IMR-90 (cell line): ENCODE measurements around the gene CLEC16A. TPM values are rescaled to one million over a fixed set of nuclear protein-coding genes. Genes with fewer than 3 reads are reported as not detected.

Experiments used
- ATAC-seq: fragments of 200-7000 bp; cut with Tn5 transposase; 2 replicates; pipeline ENCODE4 v1.9.1; 2020; ENCODE audit warnings: low read depth, mild to moderate bottlenecking, moderate library complexity
- BruUV-seq: library from RNA; stranded (reverse); fragments of 400-500 nt; replicated peaks from 2 replicates; lab custom pipeline; 2021; lab: Mats Ljungman, UMichigan
- CTCF ChIA-PET: fragments of 300-600 bp; formaldehyde crosslinking; extraction: SDS; loops from one replicate; lab custom pipeline; 2021; ENCODE audit warnings: antibody characterized with exemption; lab: Yijun Ruan, JAX
- POLR2A ChIA-PET: fragments of 300-600 bp; sonication (Branson Sonifier 250); formaldehyde crosslinking; loops from one replicate; lab custom pipeline; 2022; ENCODE audit warnings: antibody characterized with exemption; ENCODE audit not compliant: unreplicated experiment; lab: Charles Lee
- DNase-seq: peaks from one replicate; pipeline ENCODE4 v3.0.0; 2013
- H2AFZ ChIP-seq: replicated peaks from 2 replicates; pipeline ENCODE3; 2013; ENCODE audit warnings: low read length, mild to moderate bottlenecking; ENCODE audit not compliant: poor library complexity
- H2AK5ac ChIP-seq: 2 replicates; pipeline ENCODE4 v1.6.1; 2013; ENCODE audit warnings: low read depth, low read length, inconsistent platforms
- H2AK9ac ChIP-seq: replicated peaks from 2 replicates; pipeline ENCODE3; 2013; ENCODE audit warnings: mild to moderate bottlenecking, low read depth, low read length, moderate library complexity; ENCODE audit not compliant: poor library complexity
- H2BK120ac ChIP-seq: 2 replicates; pipeline ENCODE4 v1.6.1; 2013; ENCODE audit warnings: low read depth, low read length, inconsistent platforms
- H2BK15ac ChIP-seq: 3 replicates; pipeline ENCODE4 v1.6.1; 2013; ENCODE audit warnings: low read depth, low read length, inconsistent platforms
- H2BK20ac ChIP-seq: 2 replicates; pipeline ENCODE4 v1.6.1; 2013; ENCODE audit warnings: low read depth, mild to moderate bottlenecking, inconsistent platforms, low read length, moderate library complexity
- H2BK5ac ChIP-seq: 2 replicates; pipeline ENCODE4 v1.6.1; 2013; ENCODE audit warnings: mild to moderate bottlenecking, low read depth, low read length, inconsistent platforms; ENCODE audit not compliant: poor library complexity, severe bottlenecking
- H3K14ac ChIP-seq: replicated peaks from 2 replicates; pipeline ENCODE4 v1.6.1; 2013; ENCODE audit warnings: low read depth, low read length, inconsistent platforms
- H3K18ac ChIP-seq: 2 replicates; pipeline ENCODE4 v1.6.1; 2013; ENCODE audit warnings: low read depth, low read length, control low read depth
- H3K23ac ChIP-seq: 2 replicates; pipeline ENCODE4 v1.6.1; 2013; ENCODE audit warnings: low read depth, low read length, inconsistent platforms
- H3K27ac ChIP-seq: 2 replicates; pipeline ENCODE4 v1.5.1; 2013; ENCODE audit warnings: mild to moderate bottlenecking, control low read depth, low read length; ENCODE audit not compliant: insufficient read depth
- H3K27me3 ChIP-seq: 2 replicates; pipeline ENCODE4 v1.6.1; 2013; ENCODE audit warnings: low read length; ENCODE audit not compliant: control insufficient read depth, insufficient read depth
- H3K36me3 ChIP-seq: 2 replicates; pipeline ENCODE4 v1.6.1; 2013; ENCODE audit warnings: low read length, mixed read lengths; ENCODE audit not compliant: control insufficient read depth, insufficient read depth
- H3K4ac ChIP-seq: 2 replicates; pipeline ENCODE4 v1.6.1; 2013; ENCODE audit warnings: low read depth, low read length, inconsistent platforms
- H3K4me1 ChIP-seq: 2 replicates; pipeline ENCODE4 v1.6.1; 2013; ENCODE audit warnings: low read length, mixed read lengths; ENCODE audit not compliant: control insufficient read depth, insufficient read depth
- H3K4me2 ChIP-seq: 2 replicates; pipeline ENCODE4 v1.6.1; 2013; ENCODE audit warnings: low read depth, mild to moderate bottlenecking, control low read depth, low read length, moderate library complexity
- H3K4me3 ChIP-seq: 2 replicates; pipeline ENCODE4 v1.5.1; 2013; ENCODE audit warnings: low read depth, mild to moderate bottlenecking, control low read depth, low read length, moderate library complexity; ENCODE audit not compliant: insufficient read depth
- H3K56ac ChIP-seq: 2 replicates; pipeline ENCODE4 v1.6.1; 2013; ENCODE audit warnings: low read length, inconsistent platforms; ENCODE audit not compliant: insufficient read depth; ENCODE audit errors: extremely low read depth
- H3K79me1 ChIP-seq, 2 experiments: 2 replicates each; pipeline ENCODE4 v1.6.1; 2013; ENCODE audit warnings: low read length in 2 of 2, inconsistent platforms in 1 of 2, low read depth in 1 of 2
- H3K9ac ChIP-seq: 2 replicates; pipeline ENCODE4 v1.6.1; 2013; ENCODE audit warnings: low read depth, low read length, control low read depth
- H3K9me1 ChIP-seq: 2 replicates; pipeline ENCODE4 v1.6.1; 2013; ENCODE audit warnings: low read length, inconsistent platforms; ENCODE audit not compliant: insufficient read depth
- H3K9me3 ChIP-seq: 2 replicates; pipeline ENCODE4 v1.6.1; 2013; ENCODE audit warnings: low read length; ENCODE audit not compliant: control insufficient read depth, insufficient read depth
- H4K20me1 ChIP-seq: 2 replicates; pipeline ENCODE4 v1.6.1; 2013; ENCODE audit warnings: low read length, inconsistent platforms; ENCODE audit not compliant: insufficient read depth
- H4K5ac ChIP-seq: 2 replicates; pipeline ENCODE4 v1.6.1; 2013; ENCODE audit warnings: mild to moderate bottlenecking, low read depth, low read length, control low read depth
- H4K8ac ChIP-seq, 2 experiments: 2 replicates each; pipeline ENCODE4 v1.6.1; 2013; ENCODE audit warnings: low read depth in 2 of 2, low read length in 2 of 2, control low read depth in 1 of 2, inconsistent platforms in 1 of 2
- H4K91ac ChIP-seq: 2 replicates; pipeline ENCODE4 v1.6.1; 2013; ENCODE audit warnings: low read depth, low read length, inconsistent platforms; ENCODE audit not compliant: insufficient read depth
- BHLHE40 ChIP-seq: fragments of 150-350 bp; IDR thresholded peaks from 2 replicates; pipeline ENCODE4 v1.6.1; 2016; ENCODE audit warnings: mild to moderate bottlenecking, low read depth, low read length
- CHD1 ChIP-seq: IDR thresholded peaks from 2 replicates; pipeline ENCODE4 v1.6.1; 2012; ENCODE audit warnings: low read depth, low read length, improper control_type of control experiment
- FOS ChIP-seq: fragments of 150-350 bp; IDR thresholded peaks from 2 replicates; pipeline ENCODE4 v1.6.1; 2016; ENCODE audit warnings: low read depth, low read length
- MXI1 ChIP-seq: IDR thresholded peaks from 2 replicates; pipeline ENCODE4 v1.6.1; 2012; ENCODE audit warnings: low read depth, mild to moderate bottlenecking, low read length, moderate library complexity, borderline replicate concordance
- RAD21 ChIP-seq: IDR thresholded peaks from 2 replicates; pipeline ENCODE4 v1.6.1; 2012; ENCODE audit warnings: low read length, improper control_type of control experiment
- RCOR1 ChIP-seq: IDR thresholded peaks from 2 replicates; pipeline ENCODE4 v1.6.1; 2012; ENCODE audit warnings: mild to moderate bottlenecking, low read length, improper control_type of control experiment; ENCODE audit not compliant: insufficient replicate concordance
- RFX5 ChIP-seq: IDR thresholded peaks from 2 replicates; pipeline ENCODE4 v1.8.0; 2012; ENCODE audit warnings: low read depth, mild to moderate bottlenecking, low read length, moderate library complexity
- SMC3 ChIP-seq: fragments of 150-350 bp; IDR thresholded peaks from 2 replicates; pipeline ENCODE4 v1.6.1; 2016; ENCODE audit warnings: low read depth, mild to moderate bottlenecking, antibody characterized with exemption, low read length, moderate library complexity
- USF2 ChIP-seq: fragments of 150-350 bp; IDR thresholded peaks from 2 replicates; pipeline ENCODE4 v1.6.1; 2017; ENCODE audit warnings: mild to moderate bottlenecking, antibody characterized with exemption, low read length, low read depth
- WGBS, 2 experiments: methylation state at CpG; one replicate each; pipeline versions ENCODE4 v1.1.5 to v1.1.7; 2013; ENCODE audit warnings: missing lambda C conversion rate in 2 of 2; ENCODE audit not compliant: insufficient read length in 1 of 2; ENCODE audit errors: extremely low coverage in 2 of 2; 5-methylcytosine and 5-hydroxymethylcytosine counted together
- dilution Hi-C: fragments of 300-500 bp; cut with HindIII; formaldehyde crosslinking; loops from one replicate; pipeline ENCODE4 v1.14.3; 2018; ENCODE audit warnings: low sequenced_read_pairs; ENCODE audit not compliant: unreplicated experiment
- in situ Hi-C: fragments of 300-500 bp; cut with MboI; formaldehyde crosslinking; loops from 3 replicates; pipeline ENCODE4 v1.14.3; 2019; ENCODE audit warnings: low sequenced_read_pairs, inconsistent platforms, mixed read lengths
- intact Hi-C: fragments of 100-400 bp; cut with micrococcal nuclease; formaldehyde crosslinking; loops from 2 replicates; pipeline ENCODE4 v1.10.0; 2022
- polyA plus RNA-seq, 3 experiments: library from polyadenylated mRNA; depleted of rRNA; stranded (reverse); fragments of >200 nt; gene quantifications; 2 replicates each; pipeline ENCODE4 v1.2.3, GENCODE V29; 2012; ENCODE audit warnings: low replicate concordance in 1 of 3
- total RNA-seq: library from RNA; depleted of rRNA; stranded (reverse); fragments of >200 nt; gene quantifications from 2 replicates; pipeline ENCODE4 v1.2.3, GENCODE V29; 2012
- TF ChIP-seq, protein P1 (sequence below): conservative IDR thresholded peaks from 2 replicates; pipeline ENCODE4 v1.5.1; 2012; ENCODE audit warnings: mild to moderate bottlenecking, low read depth, low read length, improper control_type of control experiment

The CLEC16A gene
- total and polyA plus RNA-seq, 2 of the 4 experiments (the other 2 are of a cell fraction): 15.9 to 16.5 TPM

DNA sequence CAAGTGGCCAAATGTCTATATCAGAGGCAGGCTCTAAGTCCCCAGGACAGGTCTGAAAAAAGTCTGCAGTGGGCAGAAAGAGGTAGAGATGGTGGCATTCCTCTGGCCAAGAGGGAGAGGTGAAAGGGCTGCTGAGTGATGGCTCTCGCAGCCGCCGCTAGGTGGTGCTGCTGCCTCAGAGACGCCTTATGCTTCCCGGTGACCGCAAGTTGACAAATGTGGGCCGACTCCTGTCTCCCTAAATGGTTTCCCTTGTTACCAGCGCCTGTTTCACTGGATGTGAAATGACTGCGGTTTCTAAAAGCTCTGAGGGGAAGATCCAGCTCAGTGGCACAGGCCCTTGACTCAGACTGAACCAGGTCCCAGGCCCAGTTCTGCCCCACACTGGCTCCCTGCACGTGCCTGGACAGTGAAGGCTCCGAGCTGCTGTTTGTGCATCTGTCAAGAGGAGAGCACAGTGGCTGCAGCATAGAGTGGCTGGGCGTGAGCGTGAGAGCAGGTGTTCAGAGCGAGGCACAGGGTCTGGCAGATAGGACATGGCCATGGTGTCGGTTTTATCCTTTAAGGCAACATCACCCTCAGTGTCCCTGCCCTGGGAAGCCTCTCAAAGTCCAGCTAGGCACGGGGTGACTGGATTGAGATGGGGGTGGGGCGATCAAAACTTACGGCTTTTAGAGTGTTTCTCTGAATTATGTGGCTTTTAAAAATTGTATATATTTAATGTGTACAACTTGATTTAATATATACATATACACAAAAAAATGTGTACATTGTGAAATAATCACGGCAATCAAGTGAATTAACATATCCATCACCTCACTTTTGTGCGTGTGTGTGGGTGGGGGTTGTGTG lies 19.9 kb downstream of the CLEC16A start (continued):
- peak; percentile 98 for TF ChIP-seq RAD21
- TF ChIP-seq USF2: no peak

GRCh38 chr16:10964891-10965326 lies 20.5 kb downstream of the CLEC16A start:
- no peak overlapping the region for H2AK9ac ChIP-seq
- H2AK5ac ChIP-seq: peak overlapping the region; percentile 24; the same call in 1 of the 2 replicates
- peaks cover 13% of the 10 kb centered on the region for H3K36me3 ChIP-seq
- no peak overlapping the region for H3K23ac ChIP-seq
- H3K4me2 ChIP-seq: no peak overlapping the region
- no peak overlapping the region for H2BK20ac ChIP-seq
- H4K5ac ChIP-seq: no peak overlapping the region
- no peak overlapping the region for H3K27ac ChIP-seq
- ChIA-PET CTCF (interaction anchor here (0.6 to 1.1 kb wide), 12 partner anchors 11 to 567 kb away, joined by 3 to 7 read pairs (median 3); partner anchors contain the start of gene SOCS1), POLR2A (interaction anchor here (1.4 kb wide), 1 partner anchor 291 kb away, joined by 9 read pairs; the partner anchor contains the start of gene SOCS1)
- no peak overlapping the region for H3K14ac ChIP-seq
- H3K4me3 ChIP-seq: no peak overlapping the region
- H2BK5ac ChIP-seq: no peak overlapping the region
- no TSS peak for BruUV-seq
- peaks cover 18% of the 10 kb centered on the region for H3K4me1 ChIP-seq
- dilution Hi-C loops: no loop called here
- intact Hi-C loops: loop anchor here (1.0 to 10.0 kb wide), 6 partner anchors 290 to 750 kb away; no protein-coding TSS in a partner anchor
- DNase-seq: no peak
- no peak overlapping the region for H2BK15ac ChIP-seq
- no peak overlapping the region for H2AFZ ChIP-seq
- H3K56ac ChIP-seq: no peak overlapping the region
- peaks cover 5% of the 10 kb centered on the region; the same call in 1 of the 2 replicates for H4K20me1 ChIP-seq
- ATAC-seq: no peak
- 94% methylated on average over 6 of the region's 8 CpGs; no CpG with 5 or more reads in 1 of the 2 experiments for WGBS, 2 experiments
- H3K18ac ChIP-seq: no peak overlapping the region
- no peaks in the 10 kb centered on the region for H3K27me3 ChIP-seq
- no peak overlapping the region for H4K91ac ChIP-seq
- H3K9me3 ChIP-seq: no peaks in the 10 kb centered on the region
- peaks cover 10 to 56% of the 10 kb centered on the region in 2 experiments for H3K79me1 ChIP-seq
- no peak overlapping the region for H4K8ac ChIP-seq
- H3K9me1 ChIP-seq: peaks cover 5% of the 10 kb centered on the region
- in situ Hi-C loops: loop anchor here (5.0 to 25.0 kb wide), 6 partner anchors 287 to 847 kb away; a partner anchor contains a TSS
- no peak overlapping the region for H3K4ac ChIP-seq
- H3K9ac ChIP-seq: no peak overlapping the region
- H2BK120ac ChIP-seq: no peak overlapping the region
- TF ChIP-seq BHLHE40 (no peak), RAD21 (no peak), MXI1 (no peak), RCOR1 (no peak), SMC3 (no peak), RFX5 (no peak), FOS (no peak), CHD1 (no peak)
- TF ChIP-seq, protein P1, sequence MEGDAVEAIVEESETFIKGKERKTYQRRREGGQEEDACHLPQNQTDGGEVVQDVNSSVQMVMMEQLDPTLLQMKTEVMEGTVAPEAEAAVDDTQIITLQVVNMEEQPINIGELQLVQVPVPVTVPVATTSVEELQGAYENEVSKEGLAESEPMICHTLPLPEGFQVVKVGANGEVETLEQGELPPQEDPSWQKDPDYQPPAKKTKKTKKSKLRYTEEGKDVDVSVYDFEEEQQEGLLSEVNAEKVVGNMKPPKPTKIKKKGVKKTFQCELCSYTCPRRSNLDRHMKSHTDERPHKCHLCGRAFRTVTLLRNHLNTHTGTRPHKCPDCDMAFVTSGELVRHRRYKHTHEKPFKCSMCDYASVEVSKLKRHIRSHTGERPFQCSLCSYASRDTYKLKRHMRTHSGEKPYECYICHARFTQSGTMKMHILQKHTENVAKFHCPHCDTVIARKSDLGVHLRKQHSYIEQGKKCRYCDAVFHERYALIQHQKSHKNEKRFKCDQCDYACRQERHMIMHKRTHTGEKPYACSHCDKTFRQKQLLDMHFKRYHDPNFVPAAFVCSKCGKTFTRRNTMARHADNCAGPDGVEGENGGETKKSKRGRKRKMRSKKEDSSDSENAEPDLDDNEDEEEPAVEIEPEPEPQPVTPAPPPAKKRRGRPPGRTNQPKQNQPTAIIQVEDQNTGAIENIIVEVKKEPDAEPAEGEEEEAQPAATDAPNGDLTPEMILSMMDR: no peak
